BE2C (cell line): ENCODE measurements around the gene IMPDH1.

ENCODE experiments used
- DNase-seq: peaks from one replicate; pipeline ENCODE4 v3.0.0-alpha.2; 2020
- H3K27me3 ChIP-seq: fragments of 250-450 bp; sonication (Bioruptor Pico); 2 replicates; pipeline ENCODE4 v1.5.1; 2020; ENCODE audit warnings: mild to moderate bottlenecking
- H3K36me3 ChIP-seq: fragments of 250-450 bp; sonication (Bioruptor Pico); 2 replicates; pipeline ENCODE4 v1.5.1; 2020; ENCODE audit warnings: mild to moderate bottlenecking
- H3K4me1 ChIP-seq: fragments of 250-450 bp; sonication (Bioruptor Pico); 2 replicates; pipeline ENCODE4 v1.5.1; 2020
- H3K4me3 ChIP-seq: 2 replicates; pipeline ENCODE4 v1.5.1; 2011; ENCODE audit warnings: low read depth, low read length
- H3K9me3 ChIP-seq: fragments of 250-450 bp; sonication (Bioruptor Pico); 2 replicates; pipeline ENCODE4 v1.5.1; 2020
- TF ChIP-seq, protein P1 (sequence below): IDR thresholded peaks from 2 replicates; pipeline ENCODE4 v1.5.1; 2012; ENCODE audit warnings: mild to moderate bottlenecking, low read depth, low read length

Gene IMPDH1

DNA sequence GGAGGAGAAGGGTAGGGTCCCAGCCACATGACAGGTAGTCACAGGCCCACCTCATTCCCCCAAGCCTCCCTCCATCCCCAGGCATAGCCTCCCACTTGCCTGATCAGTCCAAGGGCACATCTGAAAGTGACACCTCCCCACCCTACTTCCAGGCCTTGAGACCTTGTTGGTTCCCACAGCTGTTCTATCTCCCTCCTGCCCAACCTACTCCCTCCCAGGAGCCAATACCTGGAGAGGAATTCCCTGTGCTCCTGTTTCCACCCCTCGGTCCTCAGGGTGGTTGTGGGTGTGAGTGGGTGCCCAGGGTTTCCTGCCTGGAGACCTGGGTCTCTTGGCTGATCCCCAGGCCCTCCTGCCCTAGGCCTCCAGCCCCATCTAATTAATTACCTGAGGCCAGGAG is 11.6 kb upstream of the IMPDH1 start:
- TF ChIP-seq, protein P1, sequence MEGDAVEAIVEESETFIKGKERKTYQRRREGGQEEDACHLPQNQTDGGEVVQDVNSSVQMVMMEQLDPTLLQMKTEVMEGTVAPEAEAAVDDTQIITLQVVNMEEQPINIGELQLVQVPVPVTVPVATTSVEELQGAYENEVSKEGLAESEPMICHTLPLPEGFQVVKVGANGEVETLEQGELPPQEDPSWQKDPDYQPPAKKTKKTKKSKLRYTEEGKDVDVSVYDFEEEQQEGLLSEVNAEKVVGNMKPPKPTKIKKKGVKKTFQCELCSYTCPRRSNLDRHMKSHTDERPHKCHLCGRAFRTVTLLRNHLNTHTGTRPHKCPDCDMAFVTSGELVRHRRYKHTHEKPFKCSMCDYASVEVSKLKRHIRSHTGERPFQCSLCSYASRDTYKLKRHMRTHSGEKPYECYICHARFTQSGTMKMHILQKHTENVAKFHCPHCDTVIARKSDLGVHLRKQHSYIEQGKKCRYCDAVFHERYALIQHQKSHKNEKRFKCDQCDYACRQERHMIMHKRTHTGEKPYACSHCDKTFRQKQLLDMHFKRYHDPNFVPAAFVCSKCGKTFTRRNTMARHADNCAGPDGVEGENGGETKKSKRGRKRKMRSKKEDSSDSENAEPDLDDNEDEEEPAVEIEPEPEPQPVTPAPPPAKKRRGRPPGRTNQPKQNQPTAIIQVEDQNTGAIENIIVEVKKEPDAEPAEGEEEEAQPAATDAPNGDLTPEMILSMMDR = no peak
- Histone ChIP-seq H3K9me3 (no peaks in the 10 kb centered on the region), H3K27me3 (no peaks in the 10 kb centered on the region; the same call in 1 of the 2 replicates), H3K4me1 (peaks cover 12% of the 10 kb centered on the region), H3K36me3 (no peaks in the 10 kb centered on the region), H3K4me3 (no peak overlapping the region)
- DNase-seq = no peak

DNA sequence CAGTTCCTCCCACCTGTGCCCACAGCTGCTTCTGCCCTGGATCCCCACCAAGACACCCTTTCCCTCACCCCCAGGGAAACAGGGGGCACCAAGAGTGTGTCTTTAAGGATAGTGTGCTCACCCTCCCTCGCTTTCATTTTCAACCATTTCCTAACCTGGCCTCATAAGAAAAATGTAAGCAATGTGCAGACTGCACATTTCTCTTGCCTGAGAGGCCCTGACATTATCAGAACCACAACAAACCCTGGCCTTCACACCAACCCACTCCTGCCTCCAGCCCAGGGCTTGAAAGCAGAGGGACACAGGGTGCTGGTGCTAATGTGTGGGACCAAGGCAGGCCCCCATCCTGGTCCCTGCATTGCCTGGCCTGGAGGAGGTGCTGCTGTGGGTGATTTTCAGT is 11.0 kb upstream of the IMPDH1 start:
- Histone ChIP-seq H3K36me3 (no peaks in the 10 kb centered on the region), H3K4me1 (peaks cover 12% of the 10 kb centered on the region), H3K9me3 (no peaks in the 10 kb centered on the region), H3K4me3 (no peak overlapping the region), H3K27me3 (no peaks in the 10 kb centered on the region; the same call in 1 of the 2 replicates)
- no peak for DNase-seq
- TF ChIP-seq, protein P1 = no peak

DNA sequence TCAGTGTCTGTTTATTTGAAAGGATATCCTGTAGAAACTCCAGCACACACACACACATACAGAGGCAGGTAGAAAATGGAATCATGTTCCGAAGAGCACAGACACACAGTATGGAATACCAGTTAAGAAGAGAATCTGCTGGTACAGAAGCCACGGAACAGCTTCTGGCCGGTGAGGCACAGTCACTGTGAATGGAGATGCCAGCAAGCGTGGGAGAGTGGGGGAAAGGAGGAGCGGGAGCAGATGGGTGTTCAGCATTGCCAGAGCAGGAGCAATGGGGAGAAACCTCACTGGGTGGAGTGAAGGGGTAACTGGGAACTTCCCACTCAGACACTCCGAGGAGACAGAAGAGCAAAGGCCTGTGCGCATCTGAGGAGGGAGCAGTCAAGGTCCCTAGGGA is 9.5 kb upstream of the IMPDH1 start:
- Histone ChIP-seq H3K36me3 (no peaks in the 10 kb centered on the region), H3K4me1 (peaks cover 16% of the 10 kb centered on the region), H3K9me3 (no peaks in the 10 kb centered on the region), H3K4me3 (no peak overlapping the region), H3K27me3 (no peaks in the 10 kb centered on the region; the same call in 1 of the 2 replicates)
- TF ChIP-seq, protein P1 = no peak
- no peak for DNase-seq

DNA sequence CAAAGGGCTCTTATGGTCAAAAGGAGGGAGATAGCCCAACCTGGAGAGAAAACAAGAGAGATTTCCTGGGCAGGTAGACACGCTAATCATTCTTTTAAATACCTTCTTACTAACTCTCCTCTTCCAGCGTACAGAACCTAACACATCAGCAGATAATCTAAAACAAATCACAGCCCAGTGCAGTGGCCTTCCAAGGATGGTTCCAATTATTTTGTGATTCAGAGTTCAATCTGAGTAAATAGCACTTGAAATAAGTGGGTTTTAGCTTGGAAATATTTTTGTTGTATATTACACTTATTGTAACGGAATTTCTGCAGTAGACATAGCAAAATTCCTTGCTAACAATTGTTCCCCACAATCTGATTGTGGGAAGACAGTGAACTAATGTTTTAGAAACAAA is 7.3 kb upstream of the IMPDH1 start:
- peaks cover 8% of the 10 kb centered on the region for H3K27me3 ChIP-seq
- TF ChIP-seq, protein P1 = no peak
- no peaks in the 10 kb centered on the region for H3K36me3 ChIP-seq
- DNase-seq = no peak
- no peak overlapping the region for H3K4me3 ChIP-seq
- H3K4me1 ChIP-seq = peaks cover 8% of the 10 kb centered on the region
- no peaks in the 10 kb centered on the region for H3K9me3 ChIP-seq

DNA sequence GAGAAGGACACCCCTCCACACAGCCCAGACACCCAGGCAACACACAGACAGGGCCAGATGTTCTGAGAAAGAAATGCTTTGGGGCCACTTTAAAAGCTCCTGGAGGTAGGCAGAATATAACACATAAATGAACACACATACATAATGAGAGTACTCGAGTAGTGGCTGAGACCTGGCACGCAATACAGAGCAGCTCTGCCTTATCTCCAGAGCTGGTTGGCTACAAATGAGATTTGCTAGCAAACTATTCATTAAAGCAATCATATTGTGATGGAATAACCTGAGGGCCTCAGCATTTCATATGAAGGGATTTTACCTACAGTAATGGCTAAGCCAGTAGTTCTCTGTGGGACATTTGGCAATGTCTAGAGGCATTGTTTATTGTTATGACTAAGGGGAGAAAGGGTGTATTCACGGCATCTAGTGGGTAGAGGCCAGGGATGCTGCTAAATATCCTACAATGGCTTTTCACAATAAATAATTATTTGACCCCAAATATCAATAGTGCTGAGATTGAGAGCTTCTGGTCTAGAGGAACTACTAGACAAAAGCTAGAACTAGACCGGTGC is 5.5 kb upstream of the IMPDH1 start:
- peak; percentile 54 for DNase-seq
- Histone ChIP-seq H3K4me1 (peaks cover 10% of the 10 kb centered on the region), H3K36me3 (no peaks in the 10 kb centered on the region), H3K4me3 (no peak overlapping the region), H3K27me3 (peaks cover 10% of the 10 kb centered on the region), H3K9me3 (no peaks in the 10 kb centered on the region)
- TF ChIP-seq, protein P1 = no peak

DNA sequence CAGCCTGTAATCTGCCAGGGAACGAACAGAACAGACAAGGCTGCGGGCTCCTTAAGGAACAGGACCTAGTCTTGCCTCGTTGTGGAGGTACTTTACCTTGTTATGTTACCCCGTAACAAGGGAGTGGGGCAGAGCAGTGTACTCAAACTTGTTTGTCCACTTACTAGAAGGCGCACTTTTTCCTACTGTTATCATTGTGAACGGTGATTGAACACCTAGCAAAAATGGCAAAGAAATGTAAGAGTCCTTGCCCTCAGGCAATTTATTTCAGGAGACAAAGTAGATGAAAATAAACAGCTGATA is 620 bp upstream of the IMPDH1 start:
- no peaks in the 10 kb centered on the region for H3K36me3 ChIP-seq
- no peak for DNase-seq
- no peaks in the 10 kb centered on the region for H3K9me3 ChIP-seq
- H3K4me3 ChIP-seq = peak overlapping the region; percentile 66
- TF ChIP-seq, protein P1 = no peak
- H3K4me1 ChIP-seq = peaks cover 22% of the 10 kb centered on the region
- peaks cover 14% of the 10 kb centered on the region for H3K27me3 ChIP-seq
